ENCODE data around the gene TRPM2.
"Not testable (repeated sequence)": the region's sequence is repeated elsewhere in the genome, so short reads cannot be mapped to it uniquely, and the experiment has no call there.

TRPM2 gene

DNA sequence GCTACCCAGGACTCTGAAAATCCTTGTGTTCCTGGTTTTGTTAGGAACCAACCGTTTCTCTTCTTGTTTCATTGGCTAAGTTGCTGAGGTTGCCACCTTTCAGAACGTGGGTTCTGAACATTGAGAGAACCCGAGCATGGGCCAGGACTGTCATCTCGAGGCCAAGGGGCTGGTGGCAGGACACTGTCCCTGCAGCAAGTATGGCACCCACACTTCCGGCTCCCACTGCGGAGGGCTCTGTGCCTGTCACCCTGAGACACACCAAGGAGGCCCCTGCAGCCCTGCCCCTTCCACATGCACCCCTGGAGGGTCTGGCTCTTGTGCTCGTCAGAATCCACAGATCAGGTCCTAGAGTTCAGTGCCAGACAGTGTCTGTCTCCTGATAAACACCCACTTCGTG, 62.8 kb downstream of the TRPM2 start:
- H3K4me1 Mint-ChIP-seq: peaks cover 6% of the 10 kb centered on the region

DNA sequence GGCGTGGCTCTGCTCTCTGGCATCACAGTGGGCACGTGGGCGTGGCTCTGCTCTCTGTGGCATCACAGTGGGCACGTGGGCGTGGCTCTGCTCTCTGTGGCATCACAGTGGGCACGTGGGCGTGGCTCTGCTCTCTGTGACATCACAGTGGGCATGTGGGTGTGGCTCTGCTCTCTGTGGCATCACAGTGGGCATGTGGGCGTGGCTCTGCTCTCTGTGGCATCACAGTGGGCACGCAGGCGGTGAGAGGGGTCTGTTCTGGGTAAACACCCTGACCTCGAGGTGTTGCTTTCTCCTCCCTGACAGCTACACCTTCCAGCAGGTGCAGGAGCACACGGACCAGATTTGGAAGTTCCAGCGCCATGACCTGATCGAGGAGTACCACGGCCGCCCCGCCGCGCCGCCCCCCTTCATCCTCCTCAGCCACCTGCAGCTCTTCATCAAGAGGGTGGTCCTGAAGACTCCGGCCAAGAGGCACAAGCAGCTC, 64.2 kb downstream of the TRPM2 start:
- not testable (repeated sequence) for H3K4me3 Mint-ChIP-seq; DNase-seq (ENCODE audit: low spot score in 2 of 2); H3K27me3 Mint-ChIP-seq; H3K27ac Mint-ChIP-seq; H3K36me3 Mint-ChIP-seq; ATAC-seq (ENCODE audit: low read depth); H3K4me1 Mint-ChIP-seq; H3K9me3 Mint-ChIP-seq

More for the DNA sequence above, 62.8 kb downstream of the TRPM2 start:
- ATAC-seq (ENCODE audit: low read depth) (no peak), DNase-seq (ENCODE audit: low spot score in 2 of 2) (no peak)
- Mint-ChIP-seq H3K36me3 (peaks cover 10% of the 10 kb centered on the region), H3K27ac (no peak overlapping the region), H3K27me3 (no peaks in the 10 kb centered on the region), H3K4me3 (no peak overlapping the region), H3K9me3 (peaks cover 4% of the 10 kb centered on the region)

DNA sequence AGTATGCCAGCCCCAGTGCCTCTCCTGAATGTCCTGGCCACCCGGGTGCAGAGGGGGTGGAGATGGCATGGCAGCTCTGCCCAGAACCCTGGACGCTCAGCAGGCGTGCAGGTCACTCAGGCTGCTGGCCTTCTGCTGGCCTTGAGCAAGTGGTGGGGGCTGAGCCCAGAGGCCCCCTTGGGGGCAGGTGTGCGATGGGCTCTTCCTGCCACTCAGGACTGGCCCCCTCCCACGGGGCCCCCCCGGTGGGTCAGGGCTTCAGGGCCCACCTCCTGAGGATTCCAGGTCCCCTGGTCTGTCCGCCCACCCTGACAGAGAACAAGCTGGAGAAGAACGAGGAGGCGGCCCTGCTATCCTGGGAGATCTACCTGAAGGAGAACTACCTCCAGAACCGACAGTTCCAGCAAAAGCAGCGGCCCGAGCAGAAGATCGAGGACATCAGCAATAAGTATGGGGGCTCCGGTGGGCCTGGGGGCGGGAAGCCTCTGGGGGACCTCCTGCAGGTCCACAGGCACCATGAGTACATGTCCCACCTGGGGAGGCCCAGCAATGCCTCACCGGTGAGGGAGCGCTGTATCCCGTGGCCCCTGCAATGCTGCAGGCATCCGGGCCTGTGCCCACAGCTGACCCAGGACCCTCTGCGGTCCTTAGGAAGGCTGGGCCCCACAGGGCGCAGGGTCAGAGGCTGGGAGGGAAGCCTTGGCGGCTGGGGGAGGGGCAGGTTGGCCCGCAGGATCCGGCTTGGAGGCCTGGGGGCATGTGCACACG, 64.9 kb downstream of the TRPM2 start:
- H3K9me3 Mint-ChIP-seq: peaks cover 4% of the 10 kb centered on the region
- H3K36me3 Mint-ChIP-seq: peaks cover 8% of the 10 kb centered on the region
- H3K4me1 Mint-ChIP-seq: peaks cover 9% of the 10 kb centered on the region
- ATAC-seq (ENCODE audit: low read depth) (no peak), DNase-seq (ENCODE audit: low spot score in 2 of 2) (no peak)
- H3K4me3 Mint-ChIP-seq: no peak overlapping the region
- no peak overlapping the region for H3K27ac Mint-ChIP-seq
- no peaks in the 10 kb centered on the region for H3K27me3 Mint-ChIP-seq

DNA sequence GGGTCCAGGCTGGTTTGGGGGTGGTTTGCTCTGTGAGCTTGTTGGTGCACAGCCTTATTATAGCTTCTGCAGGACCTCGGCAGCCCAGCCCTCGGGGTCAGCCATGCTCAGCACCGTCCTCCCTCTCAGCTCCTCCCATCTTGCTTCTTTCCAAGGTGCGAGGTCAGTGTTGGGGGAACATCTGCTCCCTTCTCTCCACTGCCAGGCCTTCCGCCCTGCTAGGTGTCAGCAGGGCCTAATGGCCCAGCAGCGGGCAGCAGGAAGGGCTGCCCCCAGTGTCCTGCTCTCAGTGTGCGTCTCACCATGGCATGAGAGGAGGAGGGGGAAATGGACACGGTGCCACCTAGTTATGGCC, 65.4 kb downstream of the TRPM2 start:
- Mint-ChIP-seq H3K4me3 (no peak overlapping the region), H3K27ac (no peak overlapping the region), H3K9me3 (peaks cover 4% of the 10 kb centered on the region), H3K27me3 (no peaks in the 10 kb centered on the region), H3K36me3 (peaks cover 8% of the 10 kb centered on the region), H3K4me1 (peaks cover 12% of the 10 kb centered on the region)
- ATAC-seq (ENCODE audit: low read depth) (no peak), DNase-seq (ENCODE audit: low spot score in 2 of 2) (no peak)

DNA sequence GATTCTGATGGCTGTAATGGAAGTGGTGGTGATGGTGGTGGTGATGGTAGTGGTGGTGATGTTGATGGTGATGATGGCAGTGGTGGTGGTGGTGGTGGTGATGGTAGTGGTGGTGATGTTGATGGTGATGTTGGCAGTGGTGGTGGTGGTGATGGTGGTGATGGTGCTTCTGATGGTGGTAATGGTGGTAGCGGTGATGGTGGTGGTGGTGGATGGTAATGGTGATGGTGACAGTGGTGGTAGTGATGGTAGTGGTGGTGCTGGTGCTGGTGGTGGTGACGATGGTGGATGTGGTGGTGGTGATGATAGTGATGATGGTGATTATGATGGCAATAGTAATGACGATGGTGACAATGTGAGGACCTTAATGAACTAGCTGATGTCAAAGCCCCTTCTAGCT, 66.3 kb downstream of the TRPM2 start:
- DNase-seq (ENCODE audit: low spot score in 2 of 2) (no peak), ATAC-seq (ENCODE audit: low read depth) (no peak)
- peaks cover 12% of the 10 kb centered on the region for H3K4me1 Mint-ChIP-seq
- peaks cover 8% of the 10 kb centered on the region for H3K36me3 Mint-ChIP-seq
- H3K27me3 Mint-ChIP-seq: no peaks in the 10 kb centered on the region
- peaks cover 4% of the 10 kb centered on the region for H3K9me3 Mint-ChIP-seq
- H3K4me3 Mint-ChIP-seq: no peak overlapping the region
- H3K27ac Mint-ChIP-seq: peak overlapping the region; percentile 7

DNA sequence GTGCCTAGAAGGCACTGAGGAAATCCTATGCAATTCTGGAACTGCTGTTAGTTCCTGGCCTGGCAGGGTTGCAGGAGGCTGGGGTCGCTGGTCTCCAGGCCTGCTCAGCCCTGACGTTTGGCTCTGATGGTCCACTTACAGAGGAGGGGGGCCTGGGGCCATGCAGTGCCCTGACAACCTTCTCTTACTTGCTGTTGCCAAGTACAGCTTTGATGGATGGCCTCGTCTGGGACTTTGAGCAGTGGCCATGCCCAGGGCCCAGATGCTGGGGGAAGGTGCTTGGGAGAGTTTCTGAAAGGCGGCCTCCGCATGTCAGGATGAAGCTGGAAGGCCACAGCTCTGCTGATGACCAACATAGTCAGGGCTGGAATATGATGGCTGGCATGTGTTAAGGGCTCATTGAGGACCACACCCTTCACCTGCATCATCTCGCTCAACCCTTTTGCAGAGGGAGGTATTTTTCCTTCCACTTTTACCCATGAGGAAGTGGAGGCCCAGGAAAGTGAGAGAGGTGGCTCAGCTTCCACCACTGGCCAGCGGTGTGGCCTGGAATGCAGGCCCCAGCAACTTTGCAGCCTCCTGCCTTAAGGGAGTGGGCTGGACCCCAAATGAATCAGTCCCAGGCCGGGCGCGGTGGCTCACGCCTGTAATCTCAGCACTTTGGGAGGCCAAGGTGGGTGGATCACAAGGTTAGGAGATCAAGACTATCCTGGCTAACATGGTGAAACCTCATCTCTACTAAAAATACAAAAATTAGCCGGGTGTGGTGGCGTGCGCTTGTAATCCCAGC, 67.2 kb downstream of the TRPM2 start:
- no peaks in the 10 kb centered on the region for H3K27me3 Mint-ChIP-seq
- ATAC-seq (ENCODE audit: low read depth) (no peak), DNase-seq (ENCODE audit: low spot score in 2 of 2) (no peak)
- peaks cover 12% of the 10 kb centered on the region for H3K4me1 Mint-ChIP-seq
- H3K36me3 Mint-ChIP-seq: peaks cover 7% of the 10 kb centered on the region
- peaks cover 4% of the 10 kb centered on the region for H3K9me3 Mint-ChIP-seq
- no peak overlapping the region for H3K27ac Mint-ChIP-seq
- no peak overlapping the region for H3K4me3 Mint-ChIP-seq

DNA sequence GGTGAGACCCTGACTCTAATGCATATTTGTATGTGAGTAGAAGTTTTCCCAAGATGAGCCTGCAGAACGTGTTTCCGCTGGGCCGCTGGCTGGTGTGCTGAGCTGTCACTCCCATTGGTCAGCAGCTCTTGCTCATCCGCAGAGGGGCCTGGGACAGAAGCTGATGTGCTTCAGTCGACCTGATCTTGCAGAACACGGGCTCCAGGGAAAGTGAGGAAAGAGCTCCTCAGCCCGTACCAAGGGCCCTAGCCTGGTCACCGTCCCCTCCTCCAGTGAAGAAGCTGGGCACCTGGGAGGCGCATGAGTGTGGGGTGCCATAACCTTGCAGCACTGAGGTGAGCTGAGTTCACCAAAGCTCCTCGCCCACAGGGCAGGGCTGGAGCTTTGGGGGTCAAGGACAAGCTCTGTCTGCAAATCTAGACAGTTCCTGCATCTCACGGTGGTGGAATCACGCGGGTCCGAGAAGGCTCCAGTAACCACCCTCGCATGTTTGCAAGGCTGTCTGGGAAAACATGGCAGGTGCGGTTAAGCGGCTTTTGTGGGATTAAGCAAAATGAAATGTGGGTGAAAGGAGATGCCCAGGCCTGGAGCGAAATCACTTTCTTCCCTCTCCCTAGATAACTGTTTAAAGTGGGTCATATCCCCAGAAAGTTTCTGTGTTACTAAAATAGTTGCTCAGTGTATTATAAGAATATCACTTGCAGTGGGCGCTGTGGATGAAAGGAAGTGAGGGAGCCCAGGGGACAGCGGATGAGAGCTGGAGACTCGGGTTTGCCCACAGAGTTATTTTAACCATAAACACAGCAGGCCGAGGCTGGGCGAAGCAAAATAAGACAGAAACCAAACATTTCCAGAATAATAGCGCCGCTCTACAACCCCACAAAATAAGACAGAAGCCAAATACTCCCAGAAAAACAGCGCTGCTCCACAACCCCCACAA, 68.8 kb downstream of the TRPM2 start:
- Mint-ChIP-seq H3K9me3 (peaks cover 4% of the 10 kb centered on the region), H3K27ac (peak overlapping the region; percentile 47), H3K4me3 (no peak overlapping the region), H3K4me1 (peaks cover 12% of the 10 kb centered on the region), H3K27me3 (no peaks in the 10 kb centered on the region), H3K36me3 (peaks cover 7% of the 10 kb centered on the region)
- ATAC-seq (ENCODE audit: low read depth): no peak
- no peak for DNase-seq (ENCODE audit: low spot score in 2 of 2)

DNA sequence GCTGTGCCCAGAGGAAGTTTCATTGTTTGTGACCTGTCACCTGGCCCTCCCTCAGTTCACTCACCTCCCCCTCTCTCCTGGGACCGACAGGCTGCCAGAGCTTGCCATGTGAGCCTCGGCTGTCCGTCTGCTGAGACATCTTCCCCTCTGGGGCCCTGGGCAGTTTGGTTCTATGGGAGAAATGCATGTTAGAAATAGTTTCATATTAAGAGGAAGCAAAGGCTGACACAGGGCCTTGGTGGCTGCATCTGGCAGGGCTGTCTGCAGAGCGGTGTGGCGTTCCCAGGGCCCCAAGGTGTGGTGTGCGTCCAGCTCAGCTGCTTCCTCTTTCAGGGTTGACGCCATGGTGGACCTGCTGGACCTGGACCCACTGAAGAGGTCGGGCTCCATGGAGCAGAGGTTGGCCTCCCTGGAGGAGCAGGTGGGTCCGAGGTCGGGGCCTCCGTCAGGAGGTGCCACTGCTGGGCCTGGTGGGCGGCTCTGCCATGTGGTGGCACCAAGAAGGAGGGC, 69.9 kb downstream of the TRPM2 start:
- peak overlapping the region; percentile 88 for H3K27ac Mint-ChIP-seq
- peaks cover 12% of the 10 kb centered on the region for H3K4me1 Mint-ChIP-seq
- no peak for DNase-seq (ENCODE audit: low spot score in 2 of 2)
- no peaks in the 10 kb centered on the region for H3K27me3 Mint-ChIP-seq
- peaks cover 7% of the 10 kb centered on the region for H3K36me3 Mint-ChIP-seq
- ATAC-seq (ENCODE audit: low read depth): peak; percentile 69
- H3K9me3 Mint-ChIP-seq: peaks cover 4% of the 10 kb centered on the region
- H3K4me3 Mint-ChIP-seq: peak overlapping the region; percentile 59

DNA sequence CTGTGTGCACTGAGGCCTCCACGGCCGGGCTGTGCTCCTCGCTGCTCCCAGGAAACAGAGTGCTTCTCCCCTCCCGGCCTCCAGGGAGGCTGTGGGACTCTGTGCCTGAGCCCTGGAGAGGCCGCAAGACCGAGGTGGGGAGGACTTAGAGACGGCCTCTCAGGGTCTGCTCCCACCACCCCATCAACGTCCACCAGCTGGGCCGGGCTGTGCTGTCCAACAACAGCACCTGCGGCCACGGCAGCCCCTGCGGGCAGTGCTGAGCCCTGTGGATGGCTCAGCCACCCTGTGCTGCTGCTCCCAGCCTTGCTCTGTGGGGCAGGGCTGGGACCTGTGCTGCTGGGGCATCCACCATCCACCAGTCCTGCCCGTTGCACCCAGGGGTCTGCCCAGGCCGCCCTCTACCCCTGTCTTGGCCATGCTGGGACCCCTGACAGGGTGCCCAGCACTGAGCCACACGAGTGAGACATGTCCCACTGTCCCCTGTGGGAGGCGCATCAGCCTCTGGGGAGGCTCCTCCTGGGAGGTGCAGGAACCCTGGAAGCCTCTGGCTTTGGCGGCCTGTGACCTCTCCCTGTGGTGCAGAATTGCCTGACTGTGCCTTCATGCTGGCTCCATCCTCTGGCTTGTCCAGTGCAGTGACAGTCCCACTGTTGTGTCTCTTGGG, 70.7 kb downstream of the TRPM2 start:
- Mint-ChIP-seq H3K9me3 (peaks cover 5% of the 10 kb centered on the region), H3K27ac (no peak overlapping the region), H3K27me3 (no peaks in the 10 kb centered on the region), H3K4me1 (peaks cover 12% of the 10 kb centered on the region), H3K36me3 (peaks cover 7% of the 10 kb centered on the region), H3K4me3 (no peak overlapping the region)
- ATAC-seq (ENCODE audit: low read depth) (no peak), DNase-seq (ENCODE audit: low spot score in 2 of 2) (no peak)

DNA sequence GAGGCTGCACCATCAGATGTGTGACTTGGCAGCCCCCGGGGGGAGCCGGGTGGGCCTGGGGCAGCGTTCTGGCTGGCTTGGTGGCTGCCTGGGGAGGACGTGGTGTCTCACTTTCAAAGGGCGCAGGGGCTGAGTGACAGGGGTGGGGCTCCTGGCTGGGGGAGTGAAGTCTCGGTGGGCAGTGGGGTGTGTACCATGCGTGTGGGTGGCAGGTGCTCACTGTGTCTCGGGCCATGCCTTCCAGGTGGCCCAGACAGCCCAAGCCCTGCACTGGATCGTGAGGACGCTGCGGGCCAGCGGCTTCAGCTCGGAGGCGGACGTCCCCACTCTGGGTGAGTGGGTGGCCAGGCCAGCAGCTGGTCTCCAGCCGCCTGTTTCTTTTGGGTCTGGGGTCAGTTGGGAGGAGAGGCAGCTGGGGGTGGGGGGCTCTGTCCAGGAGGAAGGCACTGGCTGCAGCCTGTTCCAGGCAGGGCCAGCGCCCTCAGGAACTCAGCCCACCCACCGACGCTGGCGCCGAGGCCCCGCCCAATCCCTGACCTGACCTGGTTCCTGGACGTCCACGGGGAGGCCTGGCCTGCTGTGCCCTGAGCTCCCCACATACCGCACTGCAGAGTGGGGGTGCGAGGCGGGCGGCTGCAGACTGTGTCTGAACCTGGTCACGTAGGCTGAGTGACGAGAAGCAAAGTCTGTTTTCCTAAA, 71.3 kb downstream of the TRPM2 start:
- DNase-seq (ENCODE audit: low spot score in 2 of 2): no peak
- Mint-ChIP-seq H3K9me3 (peaks cover 3% of the 10 kb centered on the region), H3K4me1 (peaks cover 7% of the 10 kb centered on the region), H3K36me3 (peaks cover 2% of the 10 kb centered on the region), H3K27me3 (no peaks in the 10 kb centered on the region), H3K27ac (no peak overlapping the region), H3K4me3 (no peak overlapping the region)
- ATAC-seq (ENCODE audit: low read depth): no peak

DNA sequence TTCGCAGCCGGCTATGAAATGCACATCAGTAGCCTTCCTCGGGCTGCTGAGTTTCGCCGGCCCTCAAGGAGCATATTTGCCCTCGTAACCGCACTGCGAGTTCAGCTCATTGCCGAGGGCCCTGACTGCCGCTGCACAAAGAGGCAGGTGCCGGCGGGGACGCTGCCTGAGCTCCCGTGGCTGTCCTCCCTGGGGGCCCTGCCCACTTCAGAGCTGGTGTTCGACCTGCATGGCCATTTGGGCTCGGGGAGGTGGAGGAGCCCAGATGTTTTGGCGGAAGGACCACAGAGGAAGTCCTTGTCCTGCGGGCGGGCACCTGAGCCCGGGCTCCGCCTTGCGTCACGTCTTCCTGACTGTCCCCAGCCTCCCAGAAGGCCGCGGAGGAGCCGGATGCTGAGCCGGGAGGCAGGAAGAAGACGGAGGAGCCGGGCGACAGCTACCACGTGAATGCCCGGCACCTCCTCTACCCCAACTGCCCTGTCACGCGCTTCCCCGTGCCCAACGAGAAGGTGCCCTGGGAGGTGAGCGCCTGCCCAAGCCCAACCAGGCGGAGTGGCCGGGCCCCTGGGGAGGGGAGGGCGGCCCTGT, 72.0 kb downstream of the TRPM2 start:
- no peak for DNase-seq (ENCODE audit: low spot score in 2 of 2)
- peaks cover 2% of the 10 kb centered on the region for H3K36me3 Mint-ChIP-seq
- H3K9me3 Mint-ChIP-seq: peaks cover 4% of the 10 kb centered on the region
- H3K4me3 Mint-ChIP-seq: peak overlapping the region; percentile 21
- H3K4me1 Mint-ChIP-seq: peaks cover 6% of the 10 kb centered on the region
- H3K27me3 Mint-ChIP-seq: no peaks in the 10 kb centered on the region
- no peak overlapping the region for H3K27ac Mint-ChIP-seq
- no peak for ATAC-seq (ENCODE audit: low read depth)

DNA sequence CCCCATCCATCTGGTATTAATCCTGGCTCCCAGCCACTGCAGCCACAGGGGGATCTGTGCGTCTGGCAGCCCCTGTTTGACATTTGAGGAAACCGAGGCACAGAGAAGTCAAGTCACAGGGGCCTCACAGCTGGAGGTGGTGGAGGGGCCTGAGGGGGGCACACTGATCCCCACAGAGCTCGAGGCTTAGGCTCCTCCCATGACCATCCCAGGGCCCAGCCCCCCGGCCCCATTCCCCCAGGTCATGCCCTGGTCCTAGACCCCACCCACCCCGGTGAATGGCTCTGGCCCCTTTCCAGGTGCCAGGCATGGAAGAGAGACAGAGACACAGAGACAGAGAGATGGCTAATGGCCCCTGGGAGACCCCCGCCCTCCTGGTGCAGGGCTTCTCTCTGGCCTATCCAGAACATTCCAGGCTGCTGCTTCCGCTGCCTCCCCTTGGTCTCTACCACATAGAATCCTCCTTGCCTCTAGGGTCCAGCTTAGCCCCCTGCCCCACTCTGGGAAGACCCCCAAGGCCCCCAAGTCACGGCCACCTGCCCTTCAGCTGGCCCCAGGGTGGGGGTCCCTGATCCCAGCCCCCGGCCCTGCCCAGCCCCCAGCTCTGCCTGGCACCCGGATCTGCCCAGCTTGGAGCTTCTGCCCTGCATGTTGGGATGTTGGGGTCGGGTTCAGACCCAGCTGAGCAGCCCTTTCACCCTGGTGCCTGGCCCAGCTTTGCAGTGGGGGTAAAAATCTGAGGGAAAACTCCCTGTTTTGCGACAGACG, 72.7 kb downstream of the TRPM2 start:
- DNase-seq (ENCODE audit: low spot score in 2 of 2) (no peak), ATAC-seq (ENCODE audit: low read depth) (no peak)
- H3K9me3 Mint-ChIP-seq: peaks cover 6% of the 10 kb centered on the region
- no peak overlapping the region for H3K27ac Mint-ChIP-seq
- H3K36me3 Mint-ChIP-seq: peaks cover 4% of the 10 kb centered on the region
- peaks cover 6% of the 10 kb centered on the region for H3K4me1 Mint-ChIP-seq
- no peaks in the 10 kb centered on the region for H3K27me3 Mint-ChIP-seq
- no peak overlapping the region for H3K4me3 Mint-ChIP-seq
